ENCODE data around the gene EFTUD2.

The EFTUD2 gene

GRCh38 chr17:44931376-44931775 lies 32.1 kb upstream of the EFTUD2 start:
- no peak overlapping the region for H3K4me3 ChIP-seq (ENCODE audit: low read depth, low read length)
- no peak for TF ChIP-seq CTCF (IDR thresholded peaks at IDR 0.05; ENCODE audit: low read depth, low read length, missing control alignments)
- DNase-seq (ENCODE audit: low read depth): no peak

GRCh38 chr17:44930667-44931066 lies 31.4 kb upstream of the EFTUD2 start:
- no peak for DNase-seq (ENCODE audit: low read depth)
- no peak for TF ChIP-seq CTCF (IDR thresholded peaks at IDR 0.05; ENCODE audit: low read depth, low read length, missing control alignments)
- no peak overlapping the region for H3K4me3 ChIP-seq (ENCODE audit: low read depth, low read length)

GRCh38 chr17:44928950-44929720 lies 29.9 kb upstream of the EFTUD2 start:
- H3K4me3 ChIP-seq (ENCODE audit: low read depth, low read length): no peak overlapping the region
- no peak for TF ChIP-seq CTCF (IDR thresholded peaks at IDR 0.05; ENCODE audit: low read depth, low read length, missing control alignments)
- DNase-seq (ENCODE audit: low read depth): no peak

- H3K4me3 ChIP-seq (ENCODE audit: low read depth, low read length): no peak overlapping the region
- TF ChIP-seq CTCF (IDR thresholded peaks at IDR 0.05; ENCODE audit: low read depth, low read length, missing control alignments): no peak
- no peak for DNase-seq (ENCODE audit: low read depth)
These were observed 28.9 kb upstream of the EFTUD2 start for GRCh38 chr17:44928136-44928535.

- no peak overlapping the region for H3K4me3 ChIP-seq (ENCODE audit: low read depth, low read length)
These were observed 28.5 kb upstream of the EFTUD2 start for GRCh38 chr17:44927696-44928095.

GRCh38 chr17:44926821-44927525 lies 27.7 kb upstream of the EFTUD2 start:
- TF ChIP-seq CTCF (IDR thresholded peaks at IDR 0.05; ENCODE audit: low read depth, low read length, missing control alignments): no peak
- DNase-seq (ENCODE audit: low read depth): no peak
- H3K4me3 ChIP-seq (ENCODE audit: low read depth, low read length): no peak overlapping the region

More at GRCh38 chr17:44927696-44928095, 28.5 kb upstream of the EFTUD2 start:
- TF ChIP-seq CTCF (IDR thresholded peaks at IDR 0.05; ENCODE audit: low read depth, low read length, missing control alignments): no peak
- DNase-seq (ENCODE audit: low read depth): no peak
